GM23248 (cell line): ENCODE results near the gene MAP3K6. TPM values are rescaled to one million over a fixed set of nuclear protein-coding genes. Genes with fewer than 3 reads are reported as not detected.

ENCODE experiments used
- DNase-seq: peaks from one replicate; pipeline ENCODE4 v3.0.0-alpha.2; 2015
- H2AFZ ChIP-seq: fragments of 200-600 bp; sonication (generic); 2 replicates; pipeline ENCODE4 v1.6.1; 2016; ENCODE audit warnings: antibody characterized with exemption
- H3F3A ChIP-seq: fragments of 200-600 bp; sonication (generic); 2 replicates; pipeline ENCODE4 v1.6.1; 2016; ENCODE audit warnings: mild to moderate bottlenecking, antibody characterized with exemption, mixed run types; ENCODE audit not compliant: insufficient read depth
- H3K27ac ChIP-seq: fragments of 200-600 bp; sonication (generic); 2 replicates; pipeline ENCODE4 v1.5.1; 2016; ENCODE audit warnings: mild to moderate bottlenecking
- H3K27me3 ChIP-seq: fragments of 200-600 bp; sonication (generic); replicated peaks from 2 replicates; pipeline ENCODE4 v1.6.1; 2016; ENCODE audit warnings: mild to moderate bottlenecking; ENCODE audit not compliant: insufficient read depth
- H3K36me3 ChIP-seq: fragments of 200-600 bp; sonication (generic); 2 replicates; pipeline ENCODE4 v1.6.1; 2016; ENCODE audit warnings: low read depth, mild to moderate bottlenecking
- H3K4me1 ChIP-seq: fragments of 200-600 bp; sonication (generic); 2 replicates; pipeline ENCODE4 v1.6.1; 2016; ENCODE audit warnings: mild to moderate bottlenecking; ENCODE audit not compliant: insufficient read depth
- H3K4me2 ChIP-seq: fragments of 200-600 bp; sonication (generic); one replicate; pipeline ENCODE4 v1.6.1; 2016; ENCODE audit warnings: mild to moderate bottlenecking; ENCODE audit not compliant: unreplicated experiment
- H3K4me3 ChIP-seq: fragments of 200-600 bp; sonication (generic); 2 replicates; pipeline ENCODE4 v1.5.1; 2016; ENCODE audit warnings: mild to moderate bottlenecking
- H3K79me2 ChIP-seq: fragments of 200-600 bp; sonication (generic); 2 replicates; pipeline ENCODE4 v1.6.1; 2016; ENCODE audit warnings: mild to moderate bottlenecking; ENCODE audit not compliant: insufficient read depth
- H3K9ac ChIP-seq: fragments of 200-600 bp; sonication (generic); 2 replicates; pipeline ENCODE4 v1.6.1; 2016; ENCODE audit warnings: mild to moderate bottlenecking
- H3K9me2 ChIP-seq: fragments of 200-600 bp; sonication (generic); 2 replicates; pipeline ENCODE4 v1.6.1; 2016; ENCODE audit warnings: mixed run types, mild to moderate bottlenecking, moderate library complexity; ENCODE audit not compliant: insufficient read depth
- H3K9me3 ChIP-seq: fragments of 200-600 bp; sonication (generic); one replicate; pipeline ENCODE4 v1.6.1; 2017; ENCODE audit warnings: low read depth
- H4K20me1 ChIP-seq: fragments of 200-600 bp; sonication (generic); 2 replicates; pipeline ENCODE4 v1.6.0; 2016; ENCODE audit not compliant: insufficient read depth
- EZH2 ChIP-seq: fragments of 200-600 bp; sonication (generic); IDR thresholded peaks from 2 replicates; pipeline ENCODE4 v1.6.1; 2018; ENCODE audit warnings: antibody characterized with exemption, mild to moderate bottlenecking; ENCODE audit not compliant: insufficient read depth, poor library complexity, severe bottlenecking
- EZH2phosphoT487 ChIP-seq: fragments of 200-600 bp; sonication (generic); IDR thresholded peaks from 2 replicates; pipeline ENCODE4 v1.6.1; 2018; ENCODE audit warnings: antibody characterized with exemption, moderate library complexity, mild to moderate bottlenecking, low read depth; ENCODE audit not compliant: insufficient read depth
- WGBS, 2 experiments: methylation state at CpG; one replicate each; pipeline ENCODE4 v1.1.6; 2015 to 2017; ENCODE audit warnings: low lambda C conversion rate in 2 of 2, low coverage in 1 of 2; ENCODE audit errors: missing lambda C conversion rate in 2 of 2; 5-methylcytosine and 5-hydroxymethylcytosine counted together
- in situ Hi-C: fragments of 300-500 bp; cut with MboI; formaldehyde crosslinking; loops from 2 replicates; pipeline ENCODE4 v1.15.0; 2020
- polyA plus RNA-seq: library from polyadenylated mRNA; unstranded; fragments of >200 nt; fragmentation: Nextera tagmentation; extraction: Ambion mirVana; gene quantifications from 2 replicates; pipeline ENCODE4 v1.2.1, GENCODE V29; 2016
- total RNA-seq: library from RNA; depleted of rRNA; stranded (reverse); fragments of >200 nt; shearing (Covaris generic); gene quantifications from 2 replicates; pipeline ENCODE4 v1.2.3, GENCODE V29; 2014

The MAP3K6 gene
- total and polyA plus RNA-seq, 2 experiments from 2014 or later = 13.7 to 40.3 TPM

- WGBS, 2 experiments = 79 to 80% methylated on average over 14 of the region's 14 CpGs
- Histone ChIP-seq H3K27me3 (no peaks in the 10 kb centered on the region), H3K79me2 (no peaks in the 10 kb centered on the region), H3F3A (no peaks in the 10 kb centered on the region), H3K9ac (no peak overlapping the region), H3K4me1 (peaks cover under 1% of the 10 kb centered on the region; the same call in 1 of the 2 replicates), H3K36me3 (no peaks in the 10 kb centered on the region), H3K27ac (no peak overlapping the region), H4K20me1 (no peaks in the 10 kb centered on the region), H3K4me2 (no peak overlapping the region), H3K9me3 (no peaks in the 10 kb centered on the region), H2AFZ (no peak overlapping the region), H3K4me3 (no peak overlapping the region), H3K9me2 (no peaks in the 10 kb centered on the region)
- in situ Hi-C loops = no loop called here
- TF ChIP-seq EZH2phosphoT487 (no peak), EZH2 (no peak)
- no peak for DNase-seq
Observed at GRCh38 chr1:27346991-27347624, 19.7 kb downstream of the MAP3K6 start.

- Histone ChIP-seq H2AFZ (no peak overlapping the region), H3K9me3 (no peaks in the 10 kb centered on the region), H4K20me1 (no peaks in the 10 kb centered on the region), H3K4me3 (no peak overlapping the region), H3K4me2 (no peak overlapping the region), H3K9me2 (no peaks in the 10 kb centered on the region), H3F3A (no peaks in the 10 kb centered on the region), H3K27ac (no peak overlapping the region), H3K9ac (no peak overlapping the region), H3K36me3 (no peaks in the 10 kb centered on the region), H3K4me1 (peaks cover 7% of the 10 kb centered on the region), H3K27me3 (no peaks in the 10 kb centered on the region), H3K79me2 (no peaks in the 10 kb centered on the region)
- in situ Hi-C loops = no loop called here
- no peak for DNase-seq
- 88 to 89% methylated on average over 8 of the region's 8 CpGs for WGBS, 2 experiments
- TF ChIP-seq EZH2phosphoT487 (no peak), EZH2 (no peak)
Observed at GRCh38 chr1:27346357-27346756, 20.4 kb downstream of the MAP3K6 start.

- H3K4me1 ChIP-seq = peaks cover 14% of the 10 kb centered on the region
- no peaks in the 10 kb centered on the region for H3K27me3 ChIP-seq
- TF ChIP-seq EZH2 (no peak), EZH2phosphoT487 (no peak)
- no peaks in the 10 kb centered on the region for H3K79me2 ChIP-seq
- H3F3A ChIP-seq = no peaks in the 10 kb centered on the region
- no peak overlapping the region for H2AFZ ChIP-seq
- no peak overlapping the region for H3K4me2 ChIP-seq
- DNase-seq = no peak
- no peaks in the 10 kb centered on the region for H3K9me3 ChIP-seq
- H3K27ac ChIP-seq = no peak overlapping the region
- H4K20me1 ChIP-seq = no peaks in the 10 kb centered on the region
- no peaks in the 10 kb centered on the region for H3K36me3 ChIP-seq
- no peak overlapping the region for H3K9ac ChIP-seq
- H3K4me3 ChIP-seq = no peak overlapping the region
- in situ Hi-C loops = no loop called here
- no peaks in the 10 kb centered on the region for H3K9me2 ChIP-seq
- 80 to 82% methylated on average over 12 of the region's 12 CpGs for WGBS, 2 experiments
Observed at GRCh38 chr1:27345272-27345671, 21.5 kb downstream of the MAP3K6 start.

GRCh38 chr1:27343639-27344025 is 23.1 kb downstream of the MAP3K6 start:
- no peak for TF ChIP-seq EZH2phosphoT487
- Histone ChIP-seq H3K27ac (no peak overlapping the region), H3K9ac (no peak overlapping the region), H3K36me3 (no peaks in the 10 kb centered on the region), H2AFZ (no peak overlapping the region), H3K4me2 (no peak overlapping the region), H3F3A (no peaks in the 10 kb centered on the region), H3K27me3 (no peaks in the 10 kb centered on the region), H3K4me3 (no peak overlapping the region), H4K20me1 (no peaks in the 10 kb centered on the region), H3K9me2 (no peaks in the 10 kb centered on the region), H3K9me3 (no peaks in the 10 kb centered on the region), H3K79me2 (no peaks in the 10 kb centered on the region), H3K4me1 (peaks cover 14% of the 10 kb centered on the region)
- no peak for DNase-seq
- 46 to 47% methylated on average over 5 of the region's 5 CpGs for WGBS, 2 experiments
- in situ Hi-C loops = no loop called here
